HCT116 (cell line): ENCODE results near the gene CLASP1. TPM values are rescaled to one million over a fixed set of nuclear protein-coding genes. Genes with fewer than 3 reads are reported as not detected.
"Not testable (repeated sequence)": the region's sequence is repeated elsewhere in the genome, so short reads cannot be mapped to it uniquely, and the experiment has no call there.

ENCODE experiments used
- ATAC-seq: fragments of 200-7000 bp; cut with Tn5 transposase; 2 replicates; pipeline ENCODE4 v1.9.1; 2020; ENCODE audit warnings: mild to moderate bottlenecking, moderate library complexity
- BruUV-seq: library from RNA; stranded (reverse); fragments of 400-500 nt; replicated peaks from 2 replicates; lab custom pipeline; 2021; lab: Mats Ljungman, UMichigan
- CTCF ChIA-PET: fragments of 300-600 bp; sonication (Branson Sonifier 250); formaldehyde crosslinking; loops from one replicate; lab custom pipeline; 2021; ENCODE audit warnings: antibody characterized with exemption; lab: Charles Lee
- POLR2A ChIA-PET: fragments of 300-600, 350-600 bp; sonication (Branson Sonifier 250); formaldehyde crosslinking; loops from one replicate; lab custom pipeline; 2021; ENCODE audit warnings: antibody characterized with exemption; lab: Charles Lee
- RAD21 ChIA-PET, 2 experiments: fragments of 300-600 bp; sonication (Branson Sonifier 250); formaldehyde crosslinking; loops; one replicate each; lab custom pipeline; 2023; ENCODE audit warnings: low total read pairs in 2 of 2; ENCODE audit not compliant: uncharacterized antibody in 2 of 2, unreplicated experiment in 2 of 2, low non-redundant PET in 1 of 2; lab: Charles Lee
- DNase-seq: peaks from one replicate; pipeline ENCODE4 v3.0.0-alpha.2; 2010; ENCODE audit warnings: low read depth, low spot score
- H2AFZ ChIP-seq: fragments of 200-600 bp; shearing (Covaris generic), sonication (generic); 2 replicates; pipeline ENCODE4 v1.6.1; 2017; ENCODE audit warnings: low read depth, mixed run types, mixed read lengths, antibody characterized with exemption, low read length; ENCODE audit not compliant: poor library complexity, severe bottlenecking
- H3K27ac ChIP-seq: 2 replicates; pipeline ENCODE4 v1.5.1; 2012; ENCODE audit warnings: low read depth, low read length
- H3K27me3 ChIP-seq: fragments of 200-600 bp; sonication (generic); 2 replicates; pipeline ENCODE4 v1.6.1; 2016; ENCODE audit warnings: mixed run types, low read length, mixed read lengths; ENCODE audit not compliant: insufficient read depth
- H3K36me3 ChIP-seq, 2 experiments: fragments of 200-500 bp in 1 of 2; fragments of 200-600 bp in 1 of 2; sonication (Bioruptor generic) in 1 of 2; sonication (generic) in 1 of 2; 2 replicates each; pipeline versions ENCODE4 v1.5.1 to v1.6.1; 2014 to 2016; ENCODE audit warnings: low read length in 2 of 2, inconsistent platforms in 1 of 2, mixed read lengths in 1 of 2, mixed run types in 1 of 2; ENCODE audit not compliant: insufficient read depth in 2 of 2, control insufficient read depth in 1 of 2
- H3K4me1 ChIP-seq, 2 experiments: fragments of 200-600 bp in 1 of 2; sonication (generic) in 1 of 2; 2 replicates each; pipeline versions ENCODE4 v1.5.1 to v1.6.1; 2012 to 2017; ENCODE audit warnings: low read length in 2 of 2, inconsistent platforms in 1 of 2, mild to moderate bottlenecking in 1 of 2, mixed read lengths in 1 of 2, mixed run types in 1 of 2, moderate library complexity in 1 of 2; ENCODE audit not compliant: insufficient read depth in 2 of 2, control insufficient read depth in 1 of 2
- H3K4me2 ChIP-seq: fragments of 200-600 bp; sonication (generic); 2 replicates; pipeline ENCODE4 v1.6.1; 2017; ENCODE audit warnings: mixed run types, low read length, mixed read lengths
- H3K4me3 ChIP-seq, 2 experiments: fragments of 200-600 bp in 1 of 2; sonication (generic) in 1 of 2; replicated peaks in 1 of 2; 2 replicates each; pipeline ENCODE4 v1.5.1; 2011 to 2016; ENCODE audit warnings: low read length in 2 of 2, control low read depth in 1 of 2, low read depth in 1 of 2, mild to moderate bottlenecking in 1 of 2, mixed read lengths in 1 of 2, mixed run types in 1 of 2
- H3K79me2 ChIP-seq: fragments of 200-600 bp; sonication (generic); 2 replicates; pipeline ENCODE4 v1.6.1; 2017; ENCODE audit warnings: mild to moderate bottlenecking, mixed run types, low read length, moderate library complexity, mixed read lengths; ENCODE audit not compliant: insufficient read depth
- H3K9ac ChIP-seq: fragments of 200-600 bp; sonication (generic); 2 replicates; pipeline ENCODE4 v1.6.1; 2016; ENCODE audit warnings: low read length, mixed read lengths
- H3K9me2 ChIP-seq: fragments of 200-600 bp; sonication (generic), shearing (Covaris generic); 2 replicates; pipeline ENCODE4 v1.6.1; 2017; ENCODE audit warnings: mixed run types, mild to moderate bottlenecking, moderate library complexity; ENCODE audit not compliant: insufficient read depth
- H3K9me3 ChIP-seq, 2 experiments: fragments of 200-500 bp in 1 of 2; fragments of 200-600 bp in 1 of 2; sonication (Bioruptor generic) in 1 of 2; sonication (generic) in 1 of 2; 2 replicates each; pipeline ENCODE4 v1.6.1; 2014 to 2017; ENCODE audit warnings: low read length in 2 of 2, mixed read lengths in 2 of 2, inconsistent platforms in 1 of 2, low read depth in 1 of 2, mild to moderate bottlenecking in 1 of 2, mixed run types in 1 of 2, moderate library complexity in 1 of 2; ENCODE audit not compliant: control insufficient read depth in 1 of 2, insufficient read depth in 1 of 2
- H4K20me1 ChIP-seq: fragments of 200-600 bp; sonication (generic), shearing (Covaris generic); 2 replicates; pipeline ENCODE4 v1.6.1; 2017; ENCODE audit warnings: mixed run types, mild to moderate bottlenecking, moderate library complexity; ENCODE audit not compliant: insufficient read depth
- CBX3 ChIP-seq: IDR thresholded peaks from 2 replicates; pipeline ENCODE4 v1.6.1; 2012; ENCODE audit warnings: low read depth
- CEBPB ChIP-seq: IDR thresholded peaks from 2 replicates; pipeline ENCODE4 v1.6.1; 2012; ENCODE audit warnings: low read depth
- ELF1 ChIP-seq: IDR thresholded peaks from 2 replicates; pipeline ENCODE4 v1.6.1; 2012; ENCODE audit warnings: low read depth, borderline replicate concordance
- FOSL1 ChIP-seq: IDR thresholded peaks from 2 replicates; pipeline ENCODE4 v1.6.1; 2012; ENCODE audit warnings: low read depth
- POLR2A ChIP-seq: IDR thresholded peaks from 2 replicates; pipeline ENCODE4 v1.7.0; 2011; ENCODE audit warnings: borderline replicate concordance; ENCODE audit not compliant: insufficient read depth, insufficient read length; ENCODE audit errors: extremely low read depth
- SRF ChIP-seq: IDR thresholded peaks from 2 replicates; pipeline ENCODE4 v1.6.1; 2012; ENCODE audit warnings: low read depth
- TCF7L2 ChIP-seq: IDR thresholded peaks from 2 replicates; pipeline ENCODE4 v1.7.0; 2011; ENCODE audit warnings: borderline replicate concordance, inconsistent platforms; ENCODE audit not compliant: insufficient read depth, insufficient read length; ENCODE audit errors: extremely low read depth
- intact Hi-C: fragments of 100-400 bp; cut with micrococcal nuclease; formaldehyde crosslinking; loops from 2 replicates; pipeline ENCODE4 v1.10.0; 2022
- total RNA-seq: library from RNA; stranded (reverse); gene quantifications from one replicate; pipeline ENCODE4 v1.2.1, GENCODE V29; 2021; ENCODE audit not compliant: unreplicated experiment

Gene CLASP1
- total RNA-seq, 1 experiment from 2014 or later: 41.9 TPM

- TF ChIP-seq CEBPB: no peak
- TF ChIP-seq ELF1: no peak
- TF ChIP-seq CBX3: no peak
- TF ChIP-seq FOSL1: no peak
- no peak for TF ChIP-seq POLR2A
- no peak for TF ChIP-seq SRF
- no peak for TF ChIP-seq TCF7L2
- Histone ChIP-seq H3K9me2 (no peaks in the 10 kb centered on the region), H3K27me3 (no peaks in the 10 kb centered on the region), H3K79me2 (no peaks in the 10 kb centered on the region), H3K9ac (no peak overlapping the region), H4K20me1 (no peaks in the 10 kb centered on the region), H3K36me3 (peaks cover 4 to 23% of the 10 kb centered on the region in 2 experiments), H3K4me2 (no peak overlapping the region), H3K4me3 (no peak overlapping the region), H3K27ac (no peak overlapping the region), H3K4me1 (no peaks in the 10 kb centered on the region), H2AFZ (no peak overlapping the region), H3K9me3 (no peaks in the 10 kb centered on the region)
- ChIA-PET CTCF (no interaction called here), POLR2A (no interaction called here), RAD21 (interaction anchor here in 1 of 2 experiments (0.6 kb wide), 1 partner anchor 358 kb away, joined by 5 read pairs; no protein-coding TSS in a partner anchor)
- intact Hi-C loops: no loop called here
- DNase-seq (no peak), ATAC-seq (no peak)
- no TSS peak for BruUV-seq
Observed at GRCh38 chr2:121442889-121443288, 206.4 kb downstream of the CLASP1 start.

DNA sequence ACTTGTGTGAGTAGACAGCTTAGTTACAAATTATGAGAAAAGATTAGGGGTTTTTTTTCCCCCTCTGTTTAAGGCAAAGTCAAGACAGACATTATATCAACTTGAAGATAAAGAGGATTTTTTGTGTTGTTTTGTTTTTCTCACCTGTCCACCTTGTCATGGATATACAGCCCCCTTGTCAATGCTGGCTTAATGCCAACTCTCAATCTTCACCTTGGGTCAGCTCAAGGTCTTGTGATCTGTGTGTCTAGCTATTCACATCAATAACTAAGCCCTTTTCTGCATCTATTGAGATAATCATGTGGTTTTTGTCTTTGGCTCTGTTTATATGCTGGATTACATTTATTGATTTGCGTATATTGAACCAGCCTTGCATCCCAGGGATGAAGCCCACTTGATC lies 211.0 kb downstream of the CLASP1 start:
- CTCF ChIA-PET, RAD21 ChIA-PET, H3K4me3 ChIP-seq, H3K27ac ChIP-seq, H3K27me3 ChIP-seq, BruUV-seq, ATAC-seq, H4K20me1 ChIP-seq, H3K4me1 ChIP-seq, H3K9me2 ChIP-seq, DNase-seq, POLR2A ChIA-PET, H3K79me2 ChIP-seq, H3K9ac ChIP-seq, intact Hi-C loops, H3K4me2 ChIP-seq, H3K36me3 ChIP-seq, H2AFZ ChIP-seq, H3K9me3 ChIP-seq: not testable (repeated sequence)
